Endothelial cell of hepatic sinusoid (primary cell): ENCODE data around the gene TXNRD1.
"Not testable (repeated sequence)": the region's sequence is repeated elsewhere in the genome, so short reads cannot be mapped to it uniquely, and the experiment has no call there.

Experiments used
- in situ Hi-C: cut with HindIII; loops from 2 replicates; pipeline ENCODE4 v1.10.0; 2017; ENCODE audit warnings: low sequenced_read_pairs

Gene TXNRD1

GRCh38 chr12:104384141-104384880 is 168.7 kb downstream of the TXNRD1 start:
- in situ Hi-C loops, result no loop called here

GRCh38 chr12:104385510-104385909 is 169.9 kb downstream of the TXNRD1 start:
- in situ Hi-C loops, result no loop called here

- in situ Hi-C loops, result no loop called here
Measured at GRCh38 chr12:104386461-104386860, 170.9 kb downstream of the TXNRD1 start.

- in situ Hi-C loops, result no loop called here
Measured at GRCh38 chr12:104387190-104387589, 171.6 kb downstream of the TXNRD1 start.

- in situ Hi-C loops, result not testable (repeated sequence)
Measured at GRCh38 chr12:104394086-104394485, 178.5 kb downstream of the TXNRD1 start.
